H9 (cell line): ENCODE measurements around the gene VPS54. TPM values are rescaled to one million over a fixed set of nuclear protein-coding genes. Genes with fewer than 3 reads are reported as not detected.

ENCODE experiments used
- DNase-seq: peaks from one replicate; pipeline ENCODE4 v3.0.0-alpha.2; 2017
- H2AFZ ChIP-seq: one replicate; pipeline ENCODE4 v1.6.1; 2013; ENCODE audit warnings: mild to moderate bottlenecking, low read length, control low read depth, moderate library complexity
- H2AK5ac ChIP-seq: 2 replicates; pipeline ENCODE4 v1.6.1; 2013; ENCODE audit warnings: low read length, control low read depth, mixed read lengths; ENCODE audit not compliant: insufficient read length
- H2BK120ac ChIP-seq: one replicate; pipeline ENCODE4 v1.6.1; 2013; ENCODE audit warnings: low read depth, mild to moderate bottlenecking, low read length, control low read depth, inconsistent platforms; ENCODE audit not compliant: poor library complexity, severe bottlenecking
- H2BK12ac ChIP-seq: 2 replicates; pipeline ENCODE4 v1.6.1; 2013; ENCODE audit warnings: low read length, control low read depth, mixed read lengths, low read depth; ENCODE audit not compliant: insufficient read length
- H2BK15ac ChIP-seq: 2 replicates; pipeline ENCODE4 v1.6.1; 2013; ENCODE audit warnings: low read depth, low read length, control low read depth
- H2BK20ac ChIP-seq: one replicate; pipeline ENCODE4 v1.6.1; 2013; ENCODE audit warnings: low read depth, mild to moderate bottlenecking, low read length, control low read depth, inconsistent platforms; ENCODE audit not compliant: poor library complexity, severe bottlenecking
- H2BK5ac ChIP-seq: 2 replicates; pipeline ENCODE4 v1.6.1; 2013; ENCODE audit warnings: low read length, control low read depth, mixed read lengths; ENCODE audit not compliant: insufficient read length
- H3K14ac ChIP-seq: 2 replicates; pipeline ENCODE4 v1.6.1; 2013; ENCODE audit warnings: low read length, control low read depth; ENCODE audit not compliant: insufficient read depth
- H3K18ac ChIP-seq: 2 replicates; pipeline ENCODE4 v1.6.1; 2013; ENCODE audit warnings: low read depth, mild to moderate bottlenecking, mixed read lengths, low read length, control low read depth; ENCODE audit not compliant: insufficient read length
- H3K23ac ChIP-seq: 2 replicates; pipeline ENCODE4 v1.6.1; 2013; ENCODE audit warnings: low read length, control low read depth, mixed read lengths, low read depth; ENCODE audit not compliant: insufficient read length
- H3K23me2 ChIP-seq: 2 replicates; pipeline ENCODE4 v1.6.1; 2013; ENCODE audit warnings: low read depth, mild to moderate bottlenecking, mixed read lengths, low read length, control low read depth; ENCODE audit not compliant: insufficient read length, poor library complexity, severe bottlenecking
- H3K27ac ChIP-seq: 2 replicates; pipeline ENCODE4 v1.5.1; 2013; ENCODE audit warnings: low read length, control low read depth, mixed read lengths, low read depth; ENCODE audit not compliant: insufficient read length
- H3K27me3 ChIP-seq: 2 replicates; pipeline ENCODE4 v1.6.1; 2013; ENCODE audit warnings: low read length, control low read depth, inconsistent platforms; ENCODE audit not compliant: insufficient read depth
- H3K4ac ChIP-seq: 2 replicates; pipeline ENCODE4 v1.6.1; 2013; ENCODE audit warnings: low read depth, mild to moderate bottlenecking, control low read depth, inconsistent platforms, low read length, moderate library complexity
- H3K4me1 ChIP-seq: 2 replicates; pipeline ENCODE4 v1.6.1; 2013; ENCODE audit warnings: low read length, control low read depth, inconsistent platforms; ENCODE audit not compliant: insufficient read depth
- H3K4me2 ChIP-seq: 2 replicates; pipeline ENCODE4 v1.6.1; 2013; ENCODE audit warnings: low read length, control low read depth, mixed read lengths; ENCODE audit not compliant: insufficient read length, insufficient read depth
- H3K56ac ChIP-seq: 2 replicates; pipeline ENCODE4 v1.6.1; 2013; ENCODE audit warnings: low read depth, mild to moderate bottlenecking, mixed read lengths, low read length, control low read depth; ENCODE audit not compliant: insufficient read length
- H3K79me1 ChIP-seq: 2 replicates; pipeline ENCODE4 v1.6.1; 2013; ENCODE audit warnings: low read depth, mild to moderate bottlenecking, moderate library complexity, low read length, control low read depth, inconsistent platforms; ENCODE audit not compliant: insufficient read depth, poor library complexity, severe bottlenecking
- H3K79me2 ChIP-seq: 2 replicates; pipeline ENCODE4 v1.6.1; 2013; ENCODE audit warnings: low read length, control low read depth, inconsistent platforms; ENCODE audit not compliant: insufficient read depth
- H3K9ac ChIP-seq: 2 replicates; pipeline ENCODE4 v1.6.1; 2013; ENCODE audit warnings: low read length, control low read depth, mixed read lengths; ENCODE audit not compliant: insufficient read length; ENCODE audit errors: extremely low read depth
- H3K9me3 ChIP-seq: one replicate; pipeline ENCODE4 v1.6.1; 2013; ENCODE audit warnings: low read depth, low read length, inconsistent platforms; ENCODE audit not compliant: control insufficient read depth
- H3T11ph ChIP-seq: one replicate; pipeline ENCODE4 v1.6.1; 2013; ENCODE audit warnings: mild to moderate bottlenecking, low read length, control low read depth, inconsistent platforms
- H4K20me1 ChIP-seq: one replicate; pipeline ENCODE4 v1.6.1; 2013; ENCODE audit not compliant: control insufficient read depth, insufficient read length, insufficient read depth
- H4K5ac ChIP-seq: 2 replicates; pipeline ENCODE4 v1.6.1; 2013; ENCODE audit warnings: low read depth, mild to moderate bottlenecking, mixed read lengths, low read length, control low read depth; ENCODE audit not compliant: insufficient read length
- H4K8ac ChIP-seq: replicated peaks from 2 replicates; pipeline ENCODE4 v1.6.1; 2013; ENCODE audit warnings: low read length, control low read depth, mixed read lengths, low read depth; ENCODE audit not compliant: insufficient read length
- H4K91ac ChIP-seq: 2 replicates; pipeline ENCODE4 v1.6.1; 2013; ENCODE audit warnings: low read depth, mild to moderate bottlenecking, moderate library complexity, mixed read lengths, low read length, control low read depth; ENCODE audit not compliant: insufficient read length
- H3K27ac Mint-ChIP-seq, 3 experiments: 2 replicates in 2 of 3; 3 replicates in 1 of 3; pipeline ENCODE4 v1.8.0; 2020 to 2021; ENCODE audit warnings: mixed read lengths in 3 of 3, mild to moderate bottlenecking in 1 of 3, moderate library complexity in 1 of 3
- H3K27me3 Mint-ChIP-seq: 2 replicates; pipeline ENCODE4 v1.8.0; 2021; ENCODE audit warnings: low read depth, mild to moderate bottlenecking, moderate library complexity, mixed read lengths
- H3K36me3 Mint-ChIP-seq, 3 experiments: 2 replicates in 2 of 3; 3 replicates in 1 of 3; pipeline ENCODE4 v1.8.0; 2020 to 2021; ENCODE audit warnings: low read depth in 3 of 3, mixed read lengths in 3 of 3; ENCODE audit not compliant: insufficient read depth in 1 of 3
- H3K4me1 Mint-ChIP-seq, 2 experiments: 2 replicates each; pipeline ENCODE4 v1.8.0; 2020; ENCODE audit warnings: mixed read lengths in 2 of 2
- H3K4me3 Mint-ChIP-seq, 2 experiments: 2 replicates in 1 of 2; 3 replicates in 1 of 2; pipeline ENCODE4 v1.8.0; 2020 to 2021; ENCODE audit warnings: mild to moderate bottlenecking in 2 of 2, mixed read lengths in 2 of 2, moderate library complexity in 1 of 2
- H3K9me3 Mint-ChIP-seq, 2 experiments: 2 replicates in 1 of 2; 3 replicates in 1 of 2; pipeline ENCODE4 v1.8.0; 2020; ENCODE audit warnings: mild to moderate bottlenecking in 2 of 2, mixed read lengths in 2 of 2, moderate library complexity in 1 of 2
- CTCF ChIP-seq: fragments of 200-600 bp; sonication (generic); conservative IDR thresholded peaks from 3 replicates; pipeline ENCODE4 v1.8.0; 2021; ENCODE audit warnings: antibody characterized with exemption, mild to moderate bottlenecking
- WGBS: extraction: QIAGEN DNeasy Blood & Tissue Kit; methylation state at CpG from one replicate; pipeline ENCODE4 v1.1.7; 2013; ENCODE audit warnings: missing lambda C conversion rate, low lambda C conversion rate, mixed read lengths; ENCODE audit not compliant: insufficient read length; ENCODE audit errors: extremely low coverage; 5-methylcytosine and 5-hydroxymethylcytosine counted together
- total RNA-seq: library from RNA; stranded (reverse); gene quantifications from 2 replicates; pipeline ENCODE4 v1.2.1, GENCODE V29; 2021

Gene VPS54
- total RNA-seq, 1 experiment from 2014 or later, result 13.4 TPM

GRCh38 chr2:64054161-64054915, 35.1 kb upstream of the VPS54 start:
- Mint-ChIP-seq H3K9me3 (no peaks in the 10 kb centered on the region), H3K36me3 (no peaks in the 10 kb centered on the region; a peak in 1 of 7 replicates), H3K4me1 (peaks cover 36 to 37% of the 10 kb centered on the region in 2 experiments), H3K4me3 (no peak overlapping the region), H3K27ac (no peak overlapping the region; a peak in 2 of 7 replicates), H3K27me3 (no peaks in the 10 kb centered on the region)
- Histone ChIP-seq H2BK20ac (no peak overlapping the region), H3K56ac (no peak overlapping the region), H4K91ac (no peak overlapping the region), H3K4me2 (no peak overlapping the region), H3K79me2 (no peaks in the 10 kb centered on the region), H3K14ac (no peak overlapping the region), H2BK120ac (no peak overlapping the region), H3K4me1 (no peaks in the 10 kb centered on the region; the same call in 1 of the 2 replicates), H3K27me3 (no peaks in the 10 kb centered on the region), H2AK5ac (no peak overlapping the region), H3T11ph (no peak overlapping the region), H3K23me2 (no peaks in the 10 kb centered on the region), H3K18ac (no peak overlapping the region), H3K79me1 (no peaks in the 10 kb centered on the region), H3K23ac (no peak overlapping the region), H2AFZ (no peak overlapping the region), H3K4ac (no peak overlapping the region), H2BK5ac (no peak overlapping the region), H4K20me1 (no peaks in the 10 kb centered on the region), H2BK12ac (no peak overlapping the region), H3K9me3 (no peaks in the 10 kb centered on the region), H4K8ac (no peak overlapping the region), H4K5ac (no peak overlapping the region), H3K9ac (no peak overlapping the region), H3K27ac (no peak overlapping the region), H2BK15ac (no peak overlapping the region)
- WGBS, result no CpG with 5 or more reads among the region's 4 CpGs
- TF ChIP-seq CTCF, result no peak
- no peak for DNase-seq
